HEK293 (cell line): Measurements from ENCODE around the gene CTRB1.
"Not testable (repeated sequence)": the region's sequence is repeated elsewhere in the genome, so short reads cannot be mapped to it uniquely, and the experiment has no call there.

ENCODE experiments used
- CTCF ChIP-seq: fragments of 450-650 bp; formaldehyde crosslinking; IDR thresholded peaks from 2 replicates; pipeline ENCODE4 v1.5.1; 2016; ENCODE audit warnings: missing biosample characterization, missing genetic modification characterization
- ZNF549 ChIP-seq: fragments of 450-650 bp; IDR thresholded peaks from 2 replicates; pipeline ENCODE4 v1.5.1; 2018; ENCODE audit warnings: missing biosample characterization, missing genetic modification characterization, mild to moderate bottlenecking, inconsistent platforms, moderate library complexity

GRCh38 chr16:75272629-75273028, 53.8 kb downstream of the CTRB1 start:
- TF ChIP-seq ZNF549, CTCF (tag by site-specific recombination): not testable (repeated sequence)
